ENCODE results near the gene GNPDA1.

GNPDA1 gene

DNA sequence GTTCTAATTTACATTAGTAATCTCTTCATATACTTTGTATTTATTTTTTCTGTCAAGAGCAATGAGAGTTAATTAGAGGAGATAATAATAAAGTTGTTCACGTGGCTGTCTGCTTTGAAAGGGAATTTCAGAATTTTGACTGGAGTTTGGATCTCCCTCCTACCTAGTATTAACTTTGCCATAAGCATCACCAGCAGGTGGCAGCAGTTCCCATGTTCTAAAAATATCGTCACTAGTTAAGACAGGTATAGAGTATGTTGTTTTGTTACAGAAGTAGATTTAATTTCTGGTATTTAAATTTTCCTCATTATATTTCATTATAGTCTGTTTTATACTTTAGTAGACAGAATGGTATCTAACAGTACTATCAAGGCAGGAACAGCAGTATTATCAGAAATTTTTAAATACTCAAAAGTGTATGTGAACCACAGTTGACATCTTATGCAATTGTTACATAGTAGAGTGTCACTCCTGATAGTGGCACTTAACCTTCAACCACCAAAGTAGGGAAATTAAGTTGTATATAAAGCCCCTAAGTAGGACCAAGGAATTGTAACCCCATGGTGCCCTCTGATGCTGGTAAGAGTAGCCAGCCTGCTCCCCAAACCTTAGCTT, 20.4 kb downstream of the GNPDA1 start:
- DNase-seq: peak; percentile 53

DNA sequence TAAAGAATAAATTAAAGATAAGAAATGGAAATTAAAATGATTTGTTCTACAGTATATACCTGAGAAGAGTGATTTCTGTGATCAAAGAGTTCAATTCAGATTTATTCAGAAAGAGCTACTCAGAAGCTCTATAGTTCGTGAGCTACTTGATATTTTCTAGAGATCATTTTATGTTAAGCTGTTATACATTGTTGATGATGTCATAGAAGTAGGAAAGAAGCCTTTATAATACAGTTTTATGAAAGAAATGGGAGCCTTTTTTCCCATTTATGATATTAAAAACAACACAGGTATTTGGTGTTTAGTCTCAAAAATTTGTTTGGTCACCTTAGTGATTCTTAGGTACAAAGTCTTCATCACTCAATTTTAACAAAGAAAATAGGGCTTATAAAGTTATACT, 23.1 kb downstream of the GNPDA1 start:
- DNase-seq: no peak

- no peak for DNase-seq
Measured at GRCh38 chr5:141986072-141986471, 26.8 kb downstream of the GNPDA1 start.

GRCh38 chr5:141982626-141983025, 30.2 kb downstream of the GNPDA1 start:
- no peak for DNase-seq

GRCh38 chr5:141978389-141978788, 34.4 kb downstream of the GNPDA1 start:
- no peak for DNase-seq

GRCh38 chr5:141976176-141976575, 36.7 kb downstream of the GNPDA1 start:
- DNase-seq: no peak

DNA sequence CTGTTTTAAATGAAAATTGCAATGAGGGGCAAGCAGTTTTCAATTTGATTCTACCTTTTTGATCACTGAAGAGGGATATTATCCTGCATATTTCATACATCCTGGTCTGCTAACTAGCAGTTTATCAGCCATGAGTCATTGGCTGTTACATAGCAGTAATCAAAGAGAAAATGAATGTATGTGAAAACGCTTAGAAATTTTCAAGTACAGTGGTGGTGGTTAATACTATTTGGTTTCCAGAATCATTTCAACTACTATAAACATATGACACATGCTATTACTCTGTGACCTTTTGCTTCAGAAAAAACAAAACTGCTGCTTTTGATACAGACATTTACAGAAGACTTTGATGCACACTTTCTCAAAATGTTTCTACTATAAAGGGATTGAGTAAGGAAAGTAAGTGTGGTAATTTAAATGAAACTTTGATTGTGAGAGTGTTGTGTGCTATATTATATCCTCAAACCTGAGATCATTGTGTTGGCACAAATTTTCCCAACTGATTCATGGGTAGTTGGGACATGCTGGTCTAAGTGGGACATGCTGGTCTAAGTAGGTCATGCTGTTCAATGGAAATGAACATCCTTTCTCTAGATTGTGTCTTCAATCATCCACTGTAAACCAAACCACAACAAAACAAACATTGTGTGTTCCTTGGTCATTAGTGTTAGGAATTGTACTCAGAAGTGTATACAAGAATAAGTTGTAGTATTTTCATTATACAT, 38.8 kb downstream of the GNPDA1 start:
- peak; percentile 47 for DNase-seq

GRCh38 chr5:141969783-141970771, 42.8 kb downstream of the GNPDA1 start:
- no peak for DNase-seq

GRCh38 chr5:141968914-141969608, 43.8 kb downstream of the GNPDA1 start, which contains the start of gene RNF14:
Gene RNF14 (plus strand): TSS chr5:141969105. CDS start chr5:141973589, 4,484 bp downstream.
- DNase-seq: peak; percentile 93

DNA sequence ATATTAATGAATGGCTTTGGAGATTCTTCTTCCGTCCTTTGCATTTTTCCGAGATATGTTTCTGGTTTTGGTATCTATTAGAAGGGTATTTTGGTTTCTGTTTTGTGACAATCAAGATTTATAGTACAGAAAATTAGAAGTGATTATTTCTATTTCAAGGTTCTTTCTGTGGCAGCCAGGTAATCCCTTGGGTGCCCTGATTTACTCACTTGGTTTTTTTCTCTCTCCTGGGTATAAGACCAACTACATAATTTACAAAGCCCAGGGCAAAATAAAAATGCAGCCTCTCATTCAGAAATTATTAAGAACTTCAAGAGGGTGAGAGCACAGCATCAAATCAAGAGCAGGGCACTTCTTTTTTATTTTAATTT, 45.9 kb downstream of the GNPDA1 start:
- no peak for DNase-seq

- no peak for DNase-seq
Measured at GRCh38 chr5:141966275-141966962, 46.4 kb downstream of the GNPDA1 start.

- no peak for DNase-seq
Measured at GRCh38 chr5:141965071-141965470, 47.8 kb downstream of the GNPDA1 start.

DNA sequence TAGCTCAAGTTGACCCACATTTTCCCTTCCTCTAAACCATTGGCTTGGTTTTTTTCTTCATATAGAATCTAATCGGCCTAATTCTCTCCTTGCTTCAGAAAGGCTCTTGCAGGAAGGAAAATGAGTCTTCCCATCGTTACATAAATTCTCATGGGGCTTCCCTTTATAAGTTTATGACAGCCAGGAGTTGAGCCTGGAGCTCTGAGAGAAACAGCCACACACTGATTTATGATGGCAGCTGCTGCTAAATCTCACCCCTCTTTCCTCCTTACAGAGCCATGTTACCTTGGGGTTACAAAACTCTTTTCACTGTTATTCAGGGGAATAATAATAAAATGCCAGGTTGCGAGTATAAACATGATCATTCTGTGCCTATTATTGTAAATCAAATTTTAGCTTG, 49.1 kb downstream of the GNPDA1 start:
- DNase-seq: no peak

- no peak for DNase-seq
Measured at GRCh38 chr5:141961466-141961865, 51.4 kb downstream of the GNPDA1 start.

DNA sequence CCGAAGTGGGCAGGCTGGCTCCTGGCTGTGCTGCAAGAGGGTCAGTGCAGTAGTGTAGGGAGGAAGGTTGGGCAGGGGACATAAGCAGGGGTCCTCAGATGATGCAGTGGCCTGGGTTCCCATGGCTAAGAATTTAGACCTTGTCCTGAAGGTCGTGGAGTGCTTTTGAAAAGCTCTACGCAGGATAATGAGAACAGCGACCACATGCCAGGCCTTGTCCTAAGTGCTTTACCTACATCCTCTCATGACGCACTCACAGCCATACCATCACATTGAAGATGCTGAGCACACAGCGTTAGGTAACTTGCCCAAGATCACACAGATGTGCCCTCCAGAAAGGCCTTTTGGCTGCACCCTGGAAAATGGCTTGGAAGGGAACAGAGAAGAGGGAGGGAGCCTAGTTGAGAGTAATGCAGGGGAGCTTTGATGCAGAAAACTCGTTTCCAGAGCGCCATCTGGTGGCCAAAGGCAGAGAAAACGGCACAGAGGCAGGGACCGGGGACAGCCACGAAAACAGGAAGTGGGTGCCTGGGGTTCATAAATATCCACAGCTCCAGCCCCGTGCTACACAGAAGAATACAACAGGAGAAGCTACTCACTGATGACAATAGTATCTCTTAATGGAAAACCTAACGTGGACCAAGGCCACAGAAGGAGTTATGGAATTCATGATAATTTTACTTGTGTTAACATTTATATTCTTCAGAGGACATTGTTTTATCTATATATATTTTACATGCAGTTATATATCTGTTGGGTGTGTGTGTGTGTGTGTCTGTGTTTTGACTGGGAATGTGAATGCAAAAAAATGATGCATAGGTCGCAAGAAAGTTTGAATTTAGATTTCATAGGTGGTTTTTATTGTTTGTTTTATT, 52.1 kb downstream of the GNPDA1 start:
- peak; percentile 80 for DNase-seq

- DNase-seq: no peak
Measured at GRCh38 chr5:141960018-141960417, 52.8 kb downstream of the GNPDA1 start.

DNA sequence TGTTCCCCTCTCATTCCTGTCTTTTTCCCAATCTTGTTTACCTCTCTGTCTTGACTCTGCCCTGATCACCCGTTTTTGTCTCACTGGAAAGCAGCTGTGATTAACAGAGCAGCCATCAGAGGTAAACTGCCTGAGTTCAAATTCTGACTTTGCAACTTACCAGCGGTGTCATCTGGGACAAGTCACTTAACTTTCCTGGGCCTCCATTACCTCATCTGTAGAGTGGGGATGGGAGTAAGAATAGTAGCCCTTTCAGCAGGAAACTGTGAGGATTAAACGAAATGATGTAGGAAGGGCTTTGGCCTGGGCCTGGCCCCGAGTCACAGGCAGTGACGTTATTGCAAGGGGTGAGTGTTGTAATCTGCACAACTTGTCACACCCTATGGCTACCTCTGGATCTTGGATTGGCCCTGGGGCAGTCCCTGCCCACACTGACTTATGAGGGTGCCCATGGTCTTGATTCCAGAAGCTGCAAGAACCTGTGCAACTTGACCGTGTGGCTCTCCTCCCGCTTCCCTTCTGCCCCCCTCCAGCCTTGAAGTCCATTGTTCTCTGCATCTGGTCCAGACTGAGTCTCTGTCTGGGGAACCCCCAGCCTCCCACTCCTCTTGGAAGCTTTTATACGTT, 54.2 kb downstream of the GNPDA1 start:
- no peak for DNase-seq

- DNase-seq: no peak
Measured at GRCh38 chr5:141958113-141958512, 54.7 kb downstream of the GNPDA1 start, which contains the start of gene PCDH12. Gene PCDH12 (minus strand): TSS chr5:141958202. CDS start chr5:141957851, 351 bp downstream.

GRCh38 chr5:141957367-141957996, 55.3 kb downstream of the GNPDA1 start:
- no peak for DNase-seq

DNA sequence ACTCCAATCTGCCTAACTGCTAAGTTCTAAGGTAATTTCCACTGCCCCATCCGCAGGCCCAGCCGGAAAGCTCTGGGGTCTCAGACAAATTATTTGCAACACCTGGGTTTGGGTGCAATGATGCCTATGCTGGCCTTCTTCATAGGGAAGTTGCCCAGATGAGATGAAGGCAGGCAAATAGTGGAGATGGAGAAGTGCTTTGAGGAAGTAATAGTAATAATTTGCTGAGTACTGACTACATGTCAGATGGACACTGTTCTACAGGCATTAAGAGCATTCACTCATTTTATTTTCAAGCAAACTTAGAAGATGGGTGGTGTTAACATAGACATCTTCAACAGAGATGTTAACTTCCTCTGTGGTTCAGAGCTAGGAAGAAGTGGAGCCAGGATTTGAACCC, 58.6 kb downstream of the GNPDA1 start:
- no peak for DNase-seq

Data from fibroblast of skin of abdomen (primary cell).